Body of pancreas (tissue), 4 donors: ENCODE measurements around the gene AMACR. TPM values are rescaled to one million over a fixed set of nuclear protein-coding genes. Genes with fewer than 3 reads are reported as not detected.

Source experiments
- ATAC-seq: fragments of 150-250 bp; one replicate; pipeline ENCODE4 v1.9.1; 2016
- DNase-seq, 4 donors: peaks; one replicate each; pipeline ENCODE4 v3.0.0-alpha.2; 2019
- H3K27ac ChIP-seq, 4 donors: fragments of 200-600 bp; sonication (generic); 1 replicate in 3 of 4; 2 replicates in 1 of 4; pipeline versions ENCODE4 v1.5.1 to v1.6.1; 2016 to 2019; ENCODE audit warnings: mild to moderate bottlenecking in 1 of 4, mixed read lengths in 1 of 4, moderate library complexity in 1 of 4
- H3K27me3 ChIP-seq, 2 donors: fragments of 200-600 bp; sonication (generic); one replicate each; pipeline ENCODE4 v1.6.0; 2016; ENCODE audit warnings: mild to moderate bottlenecking in 1 of 2
- H3K36me3 ChIP-seq, 2 donors: fragments of 200-600 bp; sonication (generic); replicated peaks in 1 of 2; 2 replicates each; pipeline ENCODE4 v1.5.1; 2016; ENCODE audit warnings: low read depth in 2 of 2; ENCODE audit not compliant: insufficient read depth in 1 of 2
- H3K4me1 ChIP-seq: fragments of 200-600 bp; sonication (generic); one replicate; pipeline ENCODE4 v1.6.0; 2016
- H3K4me3 ChIP-seq, 2 donors: fragments of 200-600 bp; sonication (generic); 1 replicate in 1 of 2; 2 replicates in 1 of 2; pipeline ENCODE4 v1.5.1; 2016 to 2019
- H3K9me3 ChIP-seq, 3 donors: fragments of 200-600 bp; sonication (generic); 1 replicate in 2 of 3; 2 replicates in 1 of 3; pipeline ENCODE4 v1.5.1; 2016
- POLR2A ChIP-seq, 3 donors: fragments of 450-650 bp; IDR thresholded peaks; one replicate each; pipeline ENCODE4 v1.6.1; 2016; ENCODE audit warnings: antibody characterized with exemption in 3 of 3, mild to moderate bottlenecking in 2 of 3
- WGBS, 2 donors: methylation state at CpG; one replicate each; pipeline ENCODE4 v1.1.5; 2017; 5-methylcytosine and 5-hydroxymethylcytosine counted together
- intact Hi-C: fragments of 100-400 bp; cut with DNase I; formaldehyde crosslinking; loops from one replicate; pipeline ENCODE4 v1.15.1; 2023
- total RNA-seq, 2 donors: library from RNA; depleted of rRNA; stranded (reverse); fragments of >200 nt; gene quantifications; one replicate each; pipeline ENCODE4 v1.1.0, GENCODE V29; 2016
- TF ChIP-seq, protein P1 (sequence below), 7 experiments: fragments of 450-650 bp in 4 of 7; fragments of 200-600 bp in 3 of 7; sonication (generic) in 3 of 7; IDR thresholded peaks; one replicate each; pipeline ENCODE4 v1.5.1; 2016 to 2019; ENCODE audit warnings: antibody characterized with exemption in 7 of 7

AMACR gene
- total RNA-seq, 2 donors from 2014 or later: 5.4 to 7.3 TPM

DNA sequence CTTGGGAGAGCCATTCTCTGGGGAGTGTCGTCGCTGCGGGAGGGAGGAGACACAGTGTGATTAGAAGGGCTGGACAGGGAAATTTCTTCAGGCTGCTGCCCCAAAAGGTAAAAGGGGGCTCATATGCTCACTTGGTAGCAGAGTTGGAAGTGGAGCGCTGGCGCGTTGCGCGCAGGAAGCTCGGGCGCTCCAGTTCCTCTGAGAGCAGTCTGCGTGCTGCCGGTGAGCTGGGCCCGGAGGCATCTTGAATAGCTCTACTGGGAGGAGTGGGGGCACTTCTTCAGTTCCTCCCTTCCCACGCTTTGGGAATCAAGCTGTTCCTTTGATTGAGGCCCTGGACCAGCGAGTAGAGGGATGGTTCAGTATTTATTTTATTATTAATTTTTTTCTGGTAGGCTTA lies 69.0 kb downstream of the AMACR start:
- Histone ChIP-seq H3K4me1 (peaks cover 22% of the 10 kb centered on the region), H3K36me3 (no peaks in the 10 kb centered on the region), H3K4me3 (no peak overlapping the region), H3K27ac (no peak overlapping the region), H3K27me3 (peaks cover 0 to 11% of the 10 kb centered on the region in 2 donors), H3K9me3 (no peaks in the 10 kb centered on the region)
- no peak for TF ChIP-seq POLR2A (IDR thresholded peaks at IDR 0.05)
- TF ChIP-seq, protein P1, sequence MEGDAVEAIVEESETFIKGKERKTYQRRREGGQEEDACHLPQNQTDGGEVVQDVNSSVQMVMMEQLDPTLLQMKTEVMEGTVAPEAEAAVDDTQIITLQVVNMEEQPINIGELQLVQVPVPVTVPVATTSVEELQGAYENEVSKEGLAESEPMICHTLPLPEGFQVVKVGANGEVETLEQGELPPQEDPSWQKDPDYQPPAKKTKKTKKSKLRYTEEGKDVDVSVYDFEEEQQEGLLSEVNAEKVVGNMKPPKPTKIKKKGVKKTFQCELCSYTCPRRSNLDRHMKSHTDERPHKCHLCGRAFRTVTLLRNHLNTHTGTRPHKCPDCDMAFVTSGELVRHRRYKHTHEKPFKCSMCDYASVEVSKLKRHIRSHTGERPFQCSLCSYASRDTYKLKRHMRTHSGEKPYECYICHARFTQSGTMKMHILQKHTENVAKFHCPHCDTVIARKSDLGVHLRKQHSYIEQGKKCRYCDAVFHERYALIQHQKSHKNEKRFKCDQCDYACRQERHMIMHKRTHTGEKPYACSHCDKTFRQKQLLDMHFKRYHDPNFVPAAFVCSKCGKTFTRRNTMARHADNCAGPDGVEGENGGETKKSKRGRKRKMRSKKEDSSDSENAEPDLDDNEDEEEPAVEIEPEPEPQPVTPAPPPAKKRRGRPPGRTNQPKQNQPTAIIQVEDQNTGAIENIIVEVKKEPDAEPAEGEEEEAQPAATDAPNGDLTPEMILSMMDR (IDR thresholded peaks at IDR 0.05): no peak
- intact Hi-C loops: no loop called here
- 6 to 24% methylated on average over 15 of the region's 15 CpGs for WGBS, 2 donors
- ATAC-seq: no peak
- DNase-seq: no peak

DNA sequence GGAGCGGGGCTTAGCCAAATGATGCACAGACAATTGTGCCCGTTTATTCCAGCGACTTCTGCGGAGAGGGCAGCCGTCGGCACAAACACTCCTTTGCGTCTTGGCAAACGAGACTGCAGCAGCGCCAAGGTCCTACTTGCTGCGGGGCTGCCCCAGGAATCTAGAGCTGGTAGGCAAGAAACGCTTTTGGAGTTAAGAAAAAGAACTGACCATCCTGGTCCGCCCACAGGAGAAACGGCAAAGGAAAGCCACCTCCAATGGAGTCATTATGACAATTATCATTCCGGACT lies 69.4 kb downstream of the AMACR start:
- Histone ChIP-seq H3K27me3 (peaks cover 0 to 11% of the 10 kb centered on the region in 2 donors), H3K27ac (no peak overlapping the region), H3K9me3 (no peaks in the 10 kb centered on the region), H3K36me3 (no peaks in the 10 kb centered on the region), H3K4me1 (peaks cover 22% of the 10 kb centered on the region), H3K4me3 (no peak overlapping the region)
- DNase-seq: no peak
- 9 to 13% methylated on average over 13 to 14 of the region's 14 CpGs for WGBS, 2 donors
- TF ChIP-seq, protein P1 (IDR thresholded peaks at IDR 0.05): no peak
- TF ChIP-seq POLR2A (IDR thresholded peaks at IDR 0.05): no peak
- intact Hi-C loops: no loop called here
- no peak for ATAC-seq

DNA sequence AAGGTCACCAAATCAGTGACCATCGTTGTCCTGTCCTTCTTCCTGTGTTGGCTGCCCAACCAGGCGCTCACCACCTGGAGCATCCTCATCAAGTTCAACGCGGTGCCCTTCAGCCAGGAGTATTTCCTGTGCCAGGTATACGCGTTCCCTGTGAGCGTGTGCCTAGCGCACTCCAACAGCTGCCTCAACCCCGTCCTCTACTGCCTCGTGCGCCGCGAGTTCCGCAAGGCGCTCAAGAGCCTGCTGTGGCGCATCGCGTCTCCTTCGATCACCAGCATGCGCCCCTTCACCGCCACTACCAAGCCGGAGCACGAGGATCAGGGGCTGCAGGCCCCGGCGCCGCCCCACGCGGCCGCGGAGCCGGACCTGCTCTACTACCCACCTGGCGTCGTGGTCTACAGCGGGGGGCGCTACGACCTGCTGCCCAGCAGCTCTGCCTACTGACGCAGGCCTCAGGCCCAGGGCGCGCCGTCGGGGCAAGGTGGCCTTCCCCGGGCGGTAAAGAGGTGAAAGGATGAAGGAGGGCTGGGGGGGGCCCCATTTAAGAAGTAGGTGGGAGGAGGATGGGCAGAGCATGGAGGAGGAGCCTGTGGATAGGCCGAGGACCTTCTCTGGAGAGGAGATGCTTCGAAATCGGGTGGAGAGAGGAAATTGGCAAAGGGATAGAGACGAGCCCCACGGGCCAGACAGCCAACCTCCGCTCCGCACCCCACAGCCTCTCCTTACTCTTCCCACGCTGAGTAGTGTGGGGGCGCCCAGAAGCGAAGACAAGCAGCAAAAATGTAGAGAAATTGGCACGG lies 69.9 kb downstream of the AMACR start:
- Histone ChIP-seq H3K27ac (no peak overlapping the region), H3K9me3 (no peaks in the 10 kb centered on the region), H3K36me3 (no peaks in the 10 kb centered on the region), H3K4me3 (no peak overlapping the region), H3K4me1 (peaks cover 22% of the 10 kb centered on the region), H3K27me3 (peaks cover 0 to 11% of the 10 kb centered on the region in 2 donors)
- no peak for TF ChIP-seq POLR2A (IDR thresholded peaks at IDR 0.05)
- TF ChIP-seq, protein P1 (IDR thresholded peaks at IDR 0.05): no peak
- 11 to 23% methylated on average over 30 to 54 of the region's 54 CpGs for WGBS, 2 donors
- no peak for ATAC-seq
- intact Hi-C loops: no loop called here
- DNase-seq: no peak

DNA sequence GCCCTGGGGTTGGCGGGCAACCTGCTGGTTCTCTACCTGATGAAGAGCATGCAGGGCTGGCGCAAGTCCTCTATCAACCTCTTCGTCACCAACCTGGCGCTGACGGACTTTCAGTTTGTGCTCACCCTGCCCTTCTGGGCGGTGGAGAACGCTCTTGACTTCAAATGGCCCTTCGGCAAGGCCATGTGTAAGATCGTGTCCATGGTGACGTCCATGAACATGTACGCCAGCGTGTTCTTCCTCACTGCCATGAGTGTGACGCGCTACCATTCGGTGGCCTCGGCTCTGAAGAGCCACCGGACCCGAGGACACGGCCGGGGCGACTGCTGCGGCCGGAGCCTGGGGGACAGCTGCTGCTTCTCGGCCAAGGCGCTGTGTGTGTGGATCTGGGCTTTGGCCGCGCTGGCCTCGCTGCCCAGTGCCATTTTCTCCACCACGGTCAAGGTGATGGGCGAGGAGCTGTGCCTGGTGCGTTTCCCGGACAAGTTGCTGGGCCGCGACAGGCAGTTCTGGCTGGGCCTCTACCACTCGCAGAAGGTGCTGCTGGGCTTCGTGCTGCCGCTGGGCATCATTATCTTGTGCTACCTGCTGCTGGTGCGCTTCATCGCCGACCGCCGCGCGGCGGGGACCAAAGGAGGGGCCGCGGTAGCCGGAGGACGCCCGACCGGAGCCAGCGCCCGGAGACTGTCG lies 70.7 kb downstream of the AMACR start:
- 24% methylated on average over 9 to 54 of the region's 54 CpGs for WGBS, 2 donors
- peaks cover 22% of the 10 kb centered on the region for H3K4me1 ChIP-seq
- peaks cover 0 to 11% of the 10 kb centered on the region in 2 donors for H3K27me3 ChIP-seq
- intact Hi-C loops: no loop called here
- H3K9me3 ChIP-seq: no peaks in the 10 kb centered on the region
- no peak overlapping the region for H3K27ac ChIP-seq
- DNase-seq: peak in 1 of 4 donors; percentile 10
- ATAC-seq: no peak
- TF ChIP-seq, protein P1 (IDR thresholded peaks at IDR 0.05): no peak
- TF ChIP-seq POLR2A (IDR thresholded peaks at IDR 0.05): no peak
- H3K4me3 ChIP-seq: no peak overlapping the region
- no peaks in the 10 kb centered on the region for H3K36me3 ChIP-seq
